ENCODE data around the gene KIF6. TPM values are rescaled to one million over a fixed set of nuclear protein-coding genes. Genes with fewer than 3 reads are reported as not detected.

Gene KIF6
- total RNA-seq, 1 donor from 2014 or later: 2.7 TPM

DNA sequence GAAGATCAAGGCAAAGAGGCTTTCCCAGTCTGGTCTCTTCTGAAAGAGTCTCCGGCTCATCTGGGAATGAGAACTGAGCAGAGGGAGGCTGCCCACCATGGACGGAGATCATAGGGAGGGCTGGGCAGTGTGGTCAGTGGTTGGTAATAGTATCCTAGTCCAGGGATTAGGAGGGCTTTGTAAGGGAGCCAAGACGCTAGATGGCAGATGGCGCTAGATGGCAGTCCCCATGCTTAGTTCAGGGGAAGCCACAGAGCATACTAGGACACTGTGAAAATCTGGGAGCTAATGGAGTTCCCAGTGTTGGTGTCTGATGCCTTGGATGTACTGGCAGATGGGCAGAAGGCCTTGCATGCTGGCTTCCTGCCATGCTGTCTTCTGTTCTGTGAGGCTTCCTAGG, 45.2 kb upstream of the KIF6 start:
- no peaks in the 10 kb centered on the region for H3K36me3 ChIP-seq
- Mint-ChIP-seq H3K4me1 (no peaks in the 10 kb centered on the region), H3K27ac (no peak overlapping the region), H3K27me3 (ENCODE audit: insufficient read depth, low read depth) (peaks cover 4% of the 10 kb centered on the region), H3K36me3 (no peaks in the 10 kb centered on the region), H3K9me3 (peaks cover 4% of the 10 kb centered on the region), H3K4me3 (no peak overlapping the region)
- no peak for DNase-seq (ENCODE audit: low spot score)
- no peak overlapping the region for H3K27ac ChIP-seq
- H3K79me2 ChIP-seq (ENCODE audit: low read depth): no peaks in the 10 kb centered on the region
- H3K27me3 ChIP-seq: no peaks in the 10 kb centered on the region
- H3K4me2 ChIP-seq: no peak overlapping the region
- H3K9ac ChIP-seq: no peak overlapping the region
- no peak overlapping the region for H3K4me3 ChIP-seq
- no peaks in the 10 kb centered on the region for H3K4me1 ChIP-seq
- no peaks in the 10 kb centered on the region for H3K9me3 ChIP-seq (ENCODE audit: low read depth)
- no peak for TF ChIP-seq EZH2phosphoT487 (IDR thresholded peaks at IDR 0.05)
- TF ChIP-seq, protein P1, sequence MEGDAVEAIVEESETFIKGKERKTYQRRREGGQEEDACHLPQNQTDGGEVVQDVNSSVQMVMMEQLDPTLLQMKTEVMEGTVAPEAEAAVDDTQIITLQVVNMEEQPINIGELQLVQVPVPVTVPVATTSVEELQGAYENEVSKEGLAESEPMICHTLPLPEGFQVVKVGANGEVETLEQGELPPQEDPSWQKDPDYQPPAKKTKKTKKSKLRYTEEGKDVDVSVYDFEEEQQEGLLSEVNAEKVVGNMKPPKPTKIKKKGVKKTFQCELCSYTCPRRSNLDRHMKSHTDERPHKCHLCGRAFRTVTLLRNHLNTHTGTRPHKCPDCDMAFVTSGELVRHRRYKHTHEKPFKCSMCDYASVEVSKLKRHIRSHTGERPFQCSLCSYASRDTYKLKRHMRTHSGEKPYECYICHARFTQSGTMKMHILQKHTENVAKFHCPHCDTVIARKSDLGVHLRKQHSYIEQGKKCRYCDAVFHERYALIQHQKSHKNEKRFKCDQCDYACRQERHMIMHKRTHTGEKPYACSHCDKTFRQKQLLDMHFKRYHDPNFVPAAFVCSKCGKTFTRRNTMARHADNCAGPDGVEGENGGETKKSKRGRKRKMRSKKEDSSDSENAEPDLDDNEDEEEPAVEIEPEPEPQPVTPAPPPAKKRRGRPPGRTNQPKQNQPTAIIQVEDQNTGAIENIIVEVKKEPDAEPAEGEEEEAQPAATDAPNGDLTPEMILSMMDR (IDR thresholded peaks at IDR 0.05): no peak
- TF ChIP-seq EZH2 (IDR thresholded peaks at IDR 0.05): no peak
- H4K20me1 ChIP-seq (ENCODE audit: low read depth): no peaks in the 10 kb centered on the region
- no peaks in the 10 kb centered on the region for H3F3A ChIP-seq (ENCODE audit: low read depth)
- H2AFZ ChIP-seq (replicated peaks): no peak overlapping the region

DNA sequence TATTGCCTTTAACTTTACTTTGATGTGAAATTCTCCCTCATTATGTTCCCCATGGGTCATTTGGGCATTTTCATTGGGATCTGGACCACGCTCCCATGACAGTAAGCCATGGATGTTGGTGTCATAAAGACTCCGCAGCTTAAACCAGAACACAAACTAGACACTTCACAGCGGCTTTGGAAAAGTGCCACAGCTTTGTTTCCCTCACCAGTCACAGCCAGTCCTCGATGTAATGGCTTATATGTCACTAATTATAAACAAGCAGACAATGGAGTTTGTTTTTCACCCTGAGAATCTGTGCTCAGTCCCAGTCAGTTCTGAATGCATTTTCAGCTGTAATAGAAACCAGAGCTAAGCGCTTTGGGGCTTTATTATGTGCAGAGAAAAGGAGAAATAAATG, 43.8 kb upstream of the KIF6 start:
- Histone ChIP-seq H3F3A (ENCODE audit: low read depth) (no peaks in the 10 kb centered on the region), H3K9me3 (ENCODE audit: low read depth) (no peaks in the 10 kb centered on the region), H3K4me3 (no peak overlapping the region), H3K36me3 (no peaks in the 10 kb centered on the region), H2AFZ (replicated peaks) (no peak overlapping the region), H3K4me1 (no peaks in the 10 kb centered on the region), H3K27me3 (no peaks in the 10 kb centered on the region), H3K9ac (no peak overlapping the region), H3K79me2 (ENCODE audit: low read depth) (no peaks in the 10 kb centered on the region), H3K27ac (no peak overlapping the region), H4K20me1 (ENCODE audit: low read depth) (no peaks in the 10 kb centered on the region), H3K4me2 (no peak overlapping the region)
- H3K4me3 Mint-ChIP-seq: no peak overlapping the region
- TF ChIP-seq, protein P1 (IDR thresholded peaks at IDR 0.05): no peak
- no peak for TF ChIP-seq EZH2phosphoT487 (IDR thresholded peaks at IDR 0.05)
- TF ChIP-seq EZH2 (IDR thresholded peaks at IDR 0.05): no peak
- peaks cover 4% of the 10 kb centered on the region for H3K9me3 Mint-ChIP-seq
- H3K4me1 Mint-ChIP-seq: no peaks in the 10 kb centered on the region
- no peaks in the 10 kb centered on the region for H3K36me3 Mint-ChIP-seq
- H3K27ac Mint-ChIP-seq: no peak overlapping the region
- DNase-seq (ENCODE audit: low spot score): no peak
- peaks cover 7% of the 10 kb centered on the region for H3K27me3 Mint-ChIP-seq (ENCODE audit: insufficient read depth, low read depth)

DNA sequence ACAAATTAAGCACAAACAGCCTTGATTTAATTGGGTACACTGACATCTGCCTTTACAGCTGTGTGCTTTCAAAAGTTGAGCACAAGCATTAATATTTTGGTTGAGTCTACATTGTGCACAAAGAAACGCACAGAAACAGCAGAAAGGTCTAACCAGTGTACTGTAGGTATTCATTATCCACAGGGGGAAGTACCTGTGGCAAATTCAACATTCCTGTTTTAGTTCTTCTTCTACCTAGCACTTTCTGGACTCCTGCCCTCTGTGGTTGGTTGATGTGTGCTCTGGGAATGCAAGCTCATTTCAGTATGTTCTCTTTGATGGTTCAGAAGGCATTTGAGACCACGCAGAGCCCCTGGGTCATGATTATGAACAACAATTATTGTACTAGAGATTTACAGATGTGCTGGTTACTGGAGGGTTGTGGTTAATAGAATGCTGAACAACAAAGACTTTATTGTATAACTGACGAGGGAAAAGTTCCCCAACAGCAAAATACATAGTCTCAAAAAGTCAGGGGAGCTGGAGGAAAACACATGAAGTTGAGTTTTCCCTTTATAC, 40.4 kb upstream of the KIF6 start:
- Histone ChIP-seq H3K4me2 (no peak overlapping the region), H3K9ac (no peak overlapping the region), H3K4me1 (no peaks in the 10 kb centered on the region), H3F3A (ENCODE audit: low read depth) (no peaks in the 10 kb centered on the region), H3K36me3 (no peaks in the 10 kb centered on the region), H3K9me3 (ENCODE audit: low read depth) (no peaks in the 10 kb centered on the region), H2AFZ (replicated peaks) (no peak overlapping the region), H3K4me3 (no peak overlapping the region), H3K27me3 (no peaks in the 10 kb centered on the region), H4K20me1 (ENCODE audit: low read depth) (no peaks in the 10 kb centered on the region), H3K79me2 (ENCODE audit: low read depth) (no peaks in the 10 kb centered on the region), H3K27ac (no peak overlapping the region)
- Mint-ChIP-seq H3K9me3 (peaks cover 4% of the 10 kb centered on the region), H3K27me3 (ENCODE audit: insufficient read depth, low read depth) (peaks cover 5% of the 10 kb centered on the region), H3K4me3 (no peak overlapping the region), H3K27ac (no peak overlapping the region), H3K36me3 (no peaks in the 10 kb centered on the region), H3K4me1 (no peaks in the 10 kb centered on the region)
- TF ChIP-seq EZH2phosphoT487 (IDR thresholded peaks at IDR 0.05) (no peak), EZH2 (IDR thresholded peaks at IDR 0.05) (no peak)
- TF ChIP-seq, protein P1 (IDR thresholded peaks at IDR 0.05): no peak
- no peak for DNase-seq (ENCODE audit: low spot score)

Data from neural progenitor cell (in vitro differentiated cells).